MM.1S (cell line): ENCODE measurements around the gene ITSN1.

Source experiments
- DNase-seq: peaks from one replicate; pipeline ENCODE4 v3.0.0-alpha.2; 2015
- H2AFZ ChIP-seq: fragments of 300-600 bp; sonication (generic); 2 replicates; pipeline ENCODE4 v1.6.0; 2016; ENCODE audit warnings: antibody characterized with exemption, low read length
- H3F3A ChIP-seq: fragments of 300-600 bp; sonication (generic); 2 replicates; pipeline ENCODE4 v1.6.1; 2016; ENCODE audit warnings: mild to moderate bottlenecking, antibody characterized with exemption, low read length, moderate library complexity, mixed read lengths; ENCODE audit not compliant: insufficient read depth
- H3K27ac ChIP-seq: fragments of 300-600 bp; sonication (generic); 2 replicates; pipeline ENCODE4 v1.5.1; 2016; ENCODE audit warnings: mild to moderate bottlenecking, low read length
- H3K27me3 ChIP-seq: fragments of 300-600 bp; sonication (generic); replicated peaks from 2 replicates; pipeline ENCODE4 v1.6.0; 2016; ENCODE audit warnings: low read length; ENCODE audit not compliant: insufficient read depth
- H3K36me3 ChIP-seq: fragments of 300-600 bp; sonication (generic); replicated peaks from 2 replicates; pipeline ENCODE4 v1.6.1; 2016; ENCODE audit warnings: mild to moderate bottlenecking, low read length, mixed read lengths; ENCODE audit not compliant: insufficient read depth
- H3K4me1 ChIP-seq: fragments of 300-600 bp; sonication (generic); 2 replicates; pipeline ENCODE4 v1.6.1; 2016; ENCODE audit warnings: low read length, mixed read lengths
- H3K4me2 ChIP-seq: fragments of 300-600 bp; sonication (generic); 2 replicates; pipeline ENCODE4 v1.6.0; 2016; ENCODE audit warnings: low read depth, low read length
- H3K4me3 ChIP-seq: fragments of 300-600 bp; sonication (generic); 2 replicates; pipeline ENCODE4 v1.5.1; 2016; ENCODE audit warnings: low read length, mixed read lengths
- H3K79me2 ChIP-seq: fragments of 300-600 bp; sonication (generic); 2 replicates; pipeline ENCODE4 v1.6.1; 2016; ENCODE audit warnings: mixed run types, low read length, mixed read lengths
- H3K9ac ChIP-seq: fragments of 300-600 bp; sonication (generic); 2 replicates; pipeline ENCODE4 v1.6.1; 2016; ENCODE audit warnings: low read length, mixed read lengths
- H3K9me2 ChIP-seq: fragments of 300-600 bp; sonication (generic); replicated peaks from 2 replicates; pipeline ENCODE4 v1.6.1; 2016; ENCODE audit warnings: mild to moderate bottlenecking, low read length, mixed read lengths; ENCODE audit not compliant: insufficient read depth
- H3K9me3 ChIP-seq: fragments of 300-600 bp; sonication (generic); replicated peaks from 2 replicates; pipeline ENCODE4 v1.6.1; 2016; ENCODE audit warnings: mild to moderate bottlenecking, low read length, mixed read lengths; ENCODE audit not compliant: insufficient read depth
- H4K20me1 ChIP-seq: fragments of 300-600 bp; sonication (generic); 2 replicates; pipeline ENCODE4 v1.6.1; 2016; ENCODE audit warnings: mild to moderate bottlenecking, low read length, moderate library complexity, mixed read lengths; ENCODE audit not compliant: insufficient read depth
- EZH2 ChIP-seq: fragments of 300-600 bp; sonication (generic); optimal IDR thresholded peaks from 2 replicates; pipeline ENCODE3; 2017; ENCODE audit warnings: low read depth, mild to moderate bottlenecking, antibody characterized with exemption, low read length, mixed read lengths
- EZH2phosphoT487 ChIP-seq: fragments of 300-600 bp; sonication (generic); IDR thresholded peaks from 2 replicates; pipeline ENCODE4 v1.6.1; 2018; ENCODE audit warnings: antibody characterized with exemption, low read length
- TF ChIP-seq, protein P1 (sequence below): fragments of 300-600 bp; sonication (generic); IDR thresholded peaks from 2 replicates; pipeline ENCODE4 v1.5.1; 2016; ENCODE audit warnings: antibody characterized with exemption, low read length, mixed read lengths

Gene ITSN1

DNA sequence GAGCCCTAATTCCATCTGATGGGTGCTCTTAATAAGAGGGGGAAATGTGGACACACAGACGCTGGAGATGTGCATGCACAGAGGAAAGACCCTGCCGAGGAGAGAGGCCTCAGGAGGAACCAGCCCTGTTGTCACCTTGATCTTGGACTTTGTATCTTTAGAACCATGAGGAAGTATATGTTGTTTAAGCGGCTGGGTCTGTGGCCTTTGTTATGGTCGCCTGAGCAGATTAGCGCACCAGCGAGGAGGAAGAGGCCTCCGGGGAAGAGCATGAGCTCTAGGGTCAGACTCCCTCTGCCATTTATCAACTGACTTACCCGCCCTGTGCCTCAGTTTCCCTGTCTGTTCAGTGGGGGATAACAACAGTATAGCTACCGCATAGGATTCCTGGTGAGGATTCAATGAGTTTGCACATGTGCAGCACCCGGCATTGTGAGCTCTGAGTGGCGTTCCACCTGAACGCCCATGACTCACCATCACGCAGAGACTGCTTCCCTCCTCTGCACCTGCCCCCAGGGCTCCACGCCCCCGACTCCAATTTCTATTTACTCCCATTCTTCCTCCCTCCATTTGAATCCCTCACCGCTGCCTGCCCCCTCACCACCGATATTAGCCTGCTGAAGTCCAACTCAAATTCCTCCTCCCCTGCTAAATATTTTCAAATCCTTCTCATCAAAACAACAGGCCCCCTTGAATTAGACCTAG is 206.1 kb downstream of the ITSN1 start:
- Histone ChIP-seq H3K9me2 (no peaks in the 10 kb centered on the region), H3K9me3 (no peaks in the 10 kb centered on the region), H3K4me3 (no peak overlapping the region), H3F3A (no peaks in the 10 kb centered on the region), H3K27ac (no peak overlapping the region), H3K79me2 (no peaks in the 10 kb centered on the region), H4K20me1 (no peaks in the 10 kb centered on the region), H3K4me2 (no peak overlapping the region), H3K36me3 (no peaks in the 10 kb centered on the region), H3K4me1 (no peaks in the 10 kb centered on the region), H2AFZ (no peak overlapping the region), H3K9ac (no peak overlapping the region), H3K27me3 (no peaks in the 10 kb centered on the region)
- DNase-seq: no peak
- TF ChIP-seq EZH2phosphoT487: no peak
- TF ChIP-seq, protein P1, sequence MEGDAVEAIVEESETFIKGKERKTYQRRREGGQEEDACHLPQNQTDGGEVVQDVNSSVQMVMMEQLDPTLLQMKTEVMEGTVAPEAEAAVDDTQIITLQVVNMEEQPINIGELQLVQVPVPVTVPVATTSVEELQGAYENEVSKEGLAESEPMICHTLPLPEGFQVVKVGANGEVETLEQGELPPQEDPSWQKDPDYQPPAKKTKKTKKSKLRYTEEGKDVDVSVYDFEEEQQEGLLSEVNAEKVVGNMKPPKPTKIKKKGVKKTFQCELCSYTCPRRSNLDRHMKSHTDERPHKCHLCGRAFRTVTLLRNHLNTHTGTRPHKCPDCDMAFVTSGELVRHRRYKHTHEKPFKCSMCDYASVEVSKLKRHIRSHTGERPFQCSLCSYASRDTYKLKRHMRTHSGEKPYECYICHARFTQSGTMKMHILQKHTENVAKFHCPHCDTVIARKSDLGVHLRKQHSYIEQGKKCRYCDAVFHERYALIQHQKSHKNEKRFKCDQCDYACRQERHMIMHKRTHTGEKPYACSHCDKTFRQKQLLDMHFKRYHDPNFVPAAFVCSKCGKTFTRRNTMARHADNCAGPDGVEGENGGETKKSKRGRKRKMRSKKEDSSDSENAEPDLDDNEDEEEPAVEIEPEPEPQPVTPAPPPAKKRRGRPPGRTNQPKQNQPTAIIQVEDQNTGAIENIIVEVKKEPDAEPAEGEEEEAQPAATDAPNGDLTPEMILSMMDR: no peak
- TF ChIP-seq EZH2: no peak

DNA sequence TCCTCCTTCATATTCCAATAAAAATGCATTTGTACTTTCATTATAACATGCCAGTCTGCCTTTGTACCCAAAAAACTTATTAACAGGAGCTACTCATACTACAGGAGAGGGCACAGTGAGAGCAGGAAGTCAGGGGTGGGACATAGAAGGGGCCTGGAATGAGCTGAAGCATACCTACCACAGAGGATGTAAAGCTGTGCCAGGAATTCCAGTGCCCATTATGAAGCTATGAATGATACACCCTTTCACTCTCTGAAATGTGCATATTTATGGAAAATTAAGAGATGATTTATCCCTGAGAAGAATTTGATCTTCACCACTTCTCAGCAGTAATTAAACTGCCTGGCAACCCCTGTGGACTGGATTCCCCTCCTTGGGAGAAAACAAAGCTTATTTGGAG is 207.5 kb downstream of the ITSN1 start:
- Histone ChIP-seq H3K4me2 (no peak overlapping the region), H3K27ac (no peak overlapping the region), H3K9ac (no peak overlapping the region), H2AFZ (no peak overlapping the region), H4K20me1 (no peaks in the 10 kb centered on the region), H3K9me2 (no peaks in the 10 kb centered on the region), H3K36me3 (no peaks in the 10 kb centered on the region), H3K9me3 (no peaks in the 10 kb centered on the region), H3K79me2 (no peaks in the 10 kb centered on the region), H3K27me3 (no peaks in the 10 kb centered on the region), H3F3A (no peaks in the 10 kb centered on the region), H3K4me1 (no peaks in the 10 kb centered on the region), H3K4me3 (no peak overlapping the region)
- TF ChIP-seq EZH2: no peak
- TF ChIP-seq, protein P1: no peak
- no peak for TF ChIP-seq EZH2phosphoT487
- DNase-seq: no peak

DNA sequence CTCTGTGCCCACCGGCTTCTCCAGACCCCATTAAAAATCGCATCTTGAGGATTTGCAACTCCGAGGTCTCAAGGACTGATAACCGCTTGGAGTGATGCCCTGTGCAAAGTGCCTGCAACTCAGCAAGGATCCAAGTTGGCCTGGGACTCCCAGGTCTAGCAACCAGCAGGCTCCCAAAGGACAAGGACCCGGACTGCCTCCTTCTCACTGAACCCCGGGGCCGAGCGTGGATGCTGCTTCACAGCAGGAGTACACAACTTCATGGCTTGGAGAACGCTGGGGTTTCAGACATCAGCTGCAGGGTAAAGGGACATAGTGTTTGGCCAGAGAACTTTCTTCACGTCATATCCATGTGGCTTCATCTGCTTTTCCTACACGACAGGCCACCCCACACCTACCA is 208.1 kb downstream of the ITSN1 start:
- Histone ChIP-seq H3K27me3 (no peaks in the 10 kb centered on the region), H3K36me3 (no peaks in the 10 kb centered on the region), H3K4me3 (no peak overlapping the region), H3K9me3 (no peaks in the 10 kb centered on the region), H4K20me1 (no peaks in the 10 kb centered on the region), H3K4me2 (no peak overlapping the region), H3F3A (no peaks in the 10 kb centered on the region), H3K79me2 (no peaks in the 10 kb centered on the region), H2AFZ (no peak overlapping the region), H3K27ac (no peak overlapping the region), H3K9ac (no peak overlapping the region), H3K9me2 (no peaks in the 10 kb centered on the region), H3K4me1 (no peaks in the 10 kb centered on the region)
- TF ChIP-seq EZH2phosphoT487 (no peak), EZH2 (no peak)
- TF ChIP-seq, protein P1: no peak
- no peak for DNase-seq
